Adrenal gland (tissue), 12 donors: ENCODE results near the gene GALNTL6. TPM values are rescaled to one million over a fixed set of nuclear protein-coding genes. Genes with fewer than 3 reads are reported as not detected.

Source experiments
- DNase-seq, 7 donors: peaks; one replicate each; pipeline ENCODE4 v3.0.0-alpha.2; 2019 to 2020
- H3K27ac ChIP-seq, 5 donors: fragments of 200-600 bp; sonication (generic) in 4 of 5; 1 replicate in 3 of 5; 2 replicates in 2 of 5; pipeline versions ENCODE4 v1.5.1 to v1.8.0; 2016 to 2020; ENCODE audit warnings: mild to moderate bottlenecking in 1 of 5
- H3K27me3 ChIP-seq: fragments of 200-600 bp; 2 replicates; pipeline ENCODE4 v1.8.0; 2021
- H3K36me3 ChIP-seq, 2 donors: fragments of 200-600 bp; replicated peaks in 1 of 2; 1 replicate in 1 of 2; 2 replicates in 1 of 2; pipeline versions ENCODE4 v1.5.1 to v1.8.0; 2018 to 2022
- H3K4me1 ChIP-seq, 2 donors: fragments of 200-600 bp; replicated peaks in 1 of 2; 1 replicate in 1 of 2; 2 replicates in 1 of 2; pipeline versions ENCODE4 v1.5.1 to v1.8.0; 2018 to 2021
- H3K4me3 ChIP-seq, 4 donors: fragments of 200-600 bp; sonication (generic) in 3 of 4; one replicate each; pipeline ENCODE4 v1.5.1; 2016 to 2018
- H3K9me3 ChIP-seq, 3 donors: fragments of 200-600 bp; sonication (generic) in 1 of 3; replicated peaks in 1 of 3; 1 replicate in 2 of 3; 2 replicates in 1 of 3; pipeline versions ENCODE4 v1.5.1 to v1.8.0; 2016 to 2021
- POLR2A ChIP-seq, 2 donors: fragments of 450-650 bp; IDR thresholded peaks; one replicate each; pipeline ENCODE4 v1.6.1; 2017; ENCODE audit warnings: antibody characterized with exemption in 2 of 2, mild to moderate bottlenecking in 2 of 2, moderate library complexity in 1 of 2
- WGBS, 4 donors: extraction: QIAGEN DNeasy Blood & Tissue Kit in 2 of 4; methylation state at CpG; one replicate each; pipeline versions ENCODE4 v1.1.5 to v1.1.7; 2013 to 2017; 5-methylcytosine and 5-hydroxymethylcytosine counted together
- intact Hi-C, 2 donors: fragments of 100-400 bp; cut with DNase I; formaldehyde crosslinking; loops; one replicate each; pipeline versions ENCODE4 v1.14.1 to v1.15.0; 2022 to 2023
- polyA plus RNA-seq, 3 donors: library from polyadenylated mRNA; stranded (reverse); fragments of 200-250 nt in 2 of 3; fragments of 350-450 nt in 1 of 3; fragmentation: Illumina TruSeq in 1 of 3; extraction: RNeasy Lipid Tissue Mini Kit (QIAGEN cat#74804) in 1 of 3; gene quantifications; one replicate each; pipeline ENCODE4 v1.2.3, GENCODE V29; 2013 to 2014
- total RNA-seq, 9 donors: library from RNA; depleted of rRNA in 4 of 9; stranded (reverse); fragments of >200 nt in 4 of 9; fragments of 120-200 nt in 1 of 9; fragmentation: NEBNext Ultra II Directional in 1 of 9; extraction: Animal tissue kit (Norgen Biotek cat#: 25700) in 1 of 9; gene quantifications; one replicate each; pipeline versions ENCODE4 v1.1.0 to v1.2.4, GENCODE V29; 2013 to 2023
- TF ChIP-seq, protein P1 (sequence below), 6 experiments: fragments of 450-650 bp in 4 of 6; fragments of 200-600 bp in 2 of 6; sonication (generic) in 1 of 6; IDR thresholded peaks; 1 replicate in 5 of 6; 2 replicates in 1 of 6; pipeline versions ENCODE4 v1.5.1 to v1.8.0; 2016 to 2021; ENCODE audit warnings: antibody characterized with exemption in 6 of 6, mild to moderate bottlenecking in 2 of 6, moderate library complexity in 1 of 6
- donor health status: healthy with polysubstance abuse.
- donor health status: Bipolar disorder and iron deficiency.
- donor health status: DM: yes; HTN: yes; CAD: no.
- donor health status: DM: no; HTN: no; CAD: no.
- donor health status: DM: no; HTN: no; CAD: no.
- donor health status: DM: yes; HTN: yes; CAD: no.

Gene GALNTL6
- total and polyA plus RNA-seq, 12 donors, result 0.10 to 0.96 (median 0.42) TPM; not detected in 1

DNA sequence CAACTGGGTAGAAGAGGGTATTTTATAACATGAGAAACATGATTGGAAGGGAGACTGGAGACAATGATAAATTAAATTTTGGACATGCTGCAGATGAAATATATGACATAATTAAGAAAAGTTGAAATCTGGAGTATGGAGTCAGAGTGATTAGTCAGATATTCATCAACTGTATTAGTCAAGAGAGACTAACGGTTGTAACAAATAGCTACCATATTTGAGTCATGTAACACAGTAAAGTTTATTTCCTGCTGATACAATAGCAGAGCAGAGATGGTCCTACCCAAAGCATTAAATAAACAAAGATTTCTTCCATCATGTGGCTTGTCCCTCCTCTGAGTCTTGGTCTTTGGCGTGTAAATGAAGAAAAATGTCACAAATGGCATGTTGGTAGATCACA is 321.3 kb downstream of the GALNTL6 start:
- H3K9me3 ChIP-seq, result no peaks in the 10 kb centered on the region
- TF ChIP-seq, protein P1, sequence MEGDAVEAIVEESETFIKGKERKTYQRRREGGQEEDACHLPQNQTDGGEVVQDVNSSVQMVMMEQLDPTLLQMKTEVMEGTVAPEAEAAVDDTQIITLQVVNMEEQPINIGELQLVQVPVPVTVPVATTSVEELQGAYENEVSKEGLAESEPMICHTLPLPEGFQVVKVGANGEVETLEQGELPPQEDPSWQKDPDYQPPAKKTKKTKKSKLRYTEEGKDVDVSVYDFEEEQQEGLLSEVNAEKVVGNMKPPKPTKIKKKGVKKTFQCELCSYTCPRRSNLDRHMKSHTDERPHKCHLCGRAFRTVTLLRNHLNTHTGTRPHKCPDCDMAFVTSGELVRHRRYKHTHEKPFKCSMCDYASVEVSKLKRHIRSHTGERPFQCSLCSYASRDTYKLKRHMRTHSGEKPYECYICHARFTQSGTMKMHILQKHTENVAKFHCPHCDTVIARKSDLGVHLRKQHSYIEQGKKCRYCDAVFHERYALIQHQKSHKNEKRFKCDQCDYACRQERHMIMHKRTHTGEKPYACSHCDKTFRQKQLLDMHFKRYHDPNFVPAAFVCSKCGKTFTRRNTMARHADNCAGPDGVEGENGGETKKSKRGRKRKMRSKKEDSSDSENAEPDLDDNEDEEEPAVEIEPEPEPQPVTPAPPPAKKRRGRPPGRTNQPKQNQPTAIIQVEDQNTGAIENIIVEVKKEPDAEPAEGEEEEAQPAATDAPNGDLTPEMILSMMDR (IDR thresholded peaks at IDR 0.05), result no peak
- TF ChIP-seq POLR2A (IDR thresholded peaks at IDR 0.05), result no peak
- no peaks in the 10 kb centered on the region for H3K27me3 ChIP-seq
- no peaks in the 10 kb centered on the region for H3K4me1 ChIP-seq
- H3K27ac ChIP-seq, result no peak overlapping the region
- WGBS, 4 donors, result 67 to 92% (median 82%) methylated on average over 2 of the region's 2 CpGs
- intact Hi-C loops, result no loop called here
- no peak overlapping the region for H3K4me3 ChIP-seq
- H3K36me3 ChIP-seq, result no peaks in the 10 kb centered on the region
- DNase-seq, result no peak

DNA sequence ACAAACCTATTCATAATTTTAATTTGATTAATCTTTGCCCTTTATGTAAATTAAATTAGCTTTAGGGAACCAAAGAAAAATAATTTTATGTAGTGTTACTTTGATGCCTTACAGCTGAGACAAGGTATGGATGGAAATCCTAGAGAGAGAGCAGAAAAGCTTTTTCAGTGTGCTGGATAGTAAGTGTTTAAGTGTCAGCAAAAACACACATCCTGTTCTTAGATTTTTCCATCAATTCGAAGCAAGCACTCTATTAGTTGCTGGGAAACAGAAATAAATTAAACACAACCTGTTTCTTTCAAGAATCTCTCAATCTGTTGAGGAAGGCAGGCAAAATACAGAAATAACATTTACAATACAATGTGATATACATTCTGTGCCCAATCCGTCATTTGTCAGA is 327.8 kb downstream of the GALNTL6 start:
- TF ChIP-seq POLR2A (IDR thresholded peaks at IDR 0.05), result no peak
- TF ChIP-seq, protein P1 (IDR thresholded peaks at IDR 0.05), result no peak
- no peak overlapping the region for H3K27ac ChIP-seq
- no peaks in the 10 kb centered on the region for H3K4me1 ChIP-seq
- WGBS, 4 donors, result 51 to 63% (median 56%) methylated on average over 2 of the region's 2 CpGs
- no peak overlapping the region for H3K4me3 ChIP-seq
- no peaks in the 10 kb centered on the region for H3K27me3 ChIP-seq
- H3K9me3 ChIP-seq, result no peaks in the 10 kb centered on the region
- DNase-seq, result no peak
- intact Hi-C loops, result no loop called here
- H3K36me3 ChIP-seq, result no peaks in the 10 kb centered on the region

DNA sequence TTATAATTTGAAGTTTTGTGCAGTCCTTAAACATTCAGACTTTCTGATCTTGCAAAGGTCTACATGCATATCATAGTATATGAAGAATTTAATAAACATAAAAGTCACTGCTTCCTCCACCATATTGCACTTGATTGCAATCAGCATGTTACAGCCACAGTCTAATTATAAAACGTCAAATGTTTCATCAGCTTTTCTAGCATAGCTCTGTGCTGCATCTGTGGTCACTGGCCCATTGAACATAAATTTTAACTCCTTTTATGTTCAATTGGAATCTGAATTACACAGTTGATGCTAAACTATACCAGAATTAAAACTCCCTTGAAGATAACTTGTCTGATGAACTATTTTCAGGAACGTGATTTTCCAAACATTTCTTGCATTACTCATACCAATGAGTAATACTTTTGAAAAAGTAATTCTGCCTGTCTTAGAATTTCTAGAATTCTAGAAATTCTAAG is 329.1 kb downstream of the GALNTL6 start:
- TF ChIP-seq, protein P1 (IDR thresholded peaks at IDR 0.05), result no peak
- no peak for TF ChIP-seq POLR2A (IDR thresholded peaks at IDR 0.05)
- H3K4me1 ChIP-seq, result no peaks in the 10 kb centered on the region
- H3K9me3 ChIP-seq, result no peaks in the 10 kb centered on the region
- H3K27ac ChIP-seq, result no peak overlapping the region
- intact Hi-C loops, result no loop called here
- no peaks in the 10 kb centered on the region for H3K27me3 ChIP-seq
- DNase-seq, result no peak
- WGBS, 4 donors, result 28 to 46% (median 36%) methylated on average over 2 of the region's 2 CpGs
- no peak overlapping the region for H3K4me3 ChIP-seq
- H3K36me3 ChIP-seq, result no peaks in the 10 kb centered on the region

GRCh38 chr4:172143605-172144314 is 330.6 kb downstream of the GALNTL6 start:
- H3K27me3 ChIP-seq, result no peaks in the 10 kb centered on the region
- no peaks in the 10 kb centered on the region for H3K4me1 ChIP-seq
- no peak overlapping the region for H3K4me3 ChIP-seq
- no peaks in the 10 kb centered on the region for H3K9me3 ChIP-seq
- no peak overlapping the region for H3K27ac ChIP-seq
- TF ChIP-seq, protein P1 (IDR thresholded peaks at IDR 0.05), result no peak
- TF ChIP-seq POLR2A (IDR thresholded peaks at IDR 0.05), result no peak
- intact Hi-C loops, result no loop called here
- no peaks in the 10 kb centered on the region for H3K36me3 ChIP-seq
- 34 to 45% (median 38%) methylated on average over 3 of the region's 3 CpGs for WGBS, 4 donors
- DNase-seq, result no peak
